HG03108 (cell line): ENCODE results near the gene SLC36A4.
"Not testable (repeated sequence)": the region's sequence is repeated elsewhere in the genome, so short reads cannot be mapped to it uniquely, and the experiment has no call there.

ENCODE experiments used
- ATAC-seq: cut with Tn5 transposase; IDR thresholded peaks from one replicate; pipeline ENCODE4 v1.9.1; 2021; ENCODE audit warnings: moderate library complexity; ENCODE audit not compliant: unreplicated experiment

SLC36A4 gene

GRCh38 chr11:93194673-93195291 lies 3.0 kb downstream of the SLC36A4 start:
- no peak for ATAC-seq

- ATAC-seq = no peak
These were observed 4.1 kb downstream of the SLC36A4 start for GRCh38 chr11:93193731-93194130.

DNA sequence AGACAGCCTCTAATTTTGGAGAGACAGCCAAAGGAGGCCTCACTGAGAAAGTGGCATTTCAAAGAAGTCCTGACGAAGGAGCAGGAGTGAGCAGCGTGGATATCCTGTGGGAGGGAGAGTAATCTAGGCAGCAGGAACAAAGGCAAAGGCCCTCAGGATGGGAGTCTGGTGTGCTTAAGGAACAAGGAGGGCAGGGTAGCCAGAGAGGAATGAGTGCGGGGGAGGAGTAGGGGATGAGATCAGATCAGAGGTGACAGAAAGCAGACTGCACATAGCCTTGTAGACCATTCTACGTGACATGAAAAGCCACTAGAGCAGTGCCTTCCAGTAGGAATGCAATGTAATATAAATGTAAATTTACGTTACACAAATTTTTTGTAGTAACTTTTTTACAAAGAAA lies 5.6 kb downstream of the SLC36A4 start:
- ATAC-seq = no peak

DNA sequence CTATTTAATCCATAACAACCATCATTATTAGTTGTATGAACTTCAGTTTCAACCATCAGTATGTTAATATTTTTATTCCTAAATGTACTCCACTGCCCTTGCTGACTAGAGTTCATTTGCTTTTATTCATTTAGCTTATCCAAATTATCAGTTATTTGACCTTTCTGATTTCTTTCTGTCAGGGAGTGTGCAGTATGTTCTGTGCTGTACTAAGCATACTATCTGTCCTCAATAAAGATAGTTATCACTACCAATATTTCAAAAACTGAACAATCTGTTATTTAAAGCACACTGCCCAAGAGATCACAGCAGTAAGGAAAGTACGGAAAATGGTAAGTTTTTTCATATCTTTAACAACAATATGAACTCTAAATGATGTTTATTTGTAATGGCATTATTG lies 8.3 kb downstream of the SLC36A4 start:
- ATAC-seq = no peak

GRCh38 chr11:93188726-93189125 lies 9.1 kb downstream of the SLC36A4 start:
- no peak for ATAC-seq

- no peak for ATAC-seq
These were observed 10.5 kb downstream of the SLC36A4 start for GRCh38 chr11:93187290-93187689.

DNA sequence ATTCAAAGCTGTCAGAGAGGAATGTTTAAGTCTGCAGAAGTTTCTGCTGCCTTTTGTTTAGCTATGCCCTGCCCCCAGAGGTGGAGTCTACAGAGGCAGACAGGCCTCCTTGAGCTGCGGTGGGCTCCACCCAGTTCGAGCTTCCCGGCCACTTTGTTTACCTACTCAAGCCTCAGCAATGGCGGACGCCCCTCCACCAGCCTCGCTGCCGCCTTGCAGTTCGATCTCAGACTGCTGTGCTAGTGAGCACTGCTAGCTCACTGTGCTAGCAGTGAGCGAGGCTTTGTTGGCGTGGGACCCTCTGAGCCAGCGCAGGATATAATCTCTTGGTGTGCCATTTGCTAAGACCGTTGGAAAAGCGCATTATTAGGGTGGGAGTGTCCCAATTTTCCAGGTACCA lies 19.9 kb downstream of the SLC36A4 start:
- not testable (repeated sequence) for ATAC-seq

GRCh38 chr11:93169950-93170561 lies 27.7 kb downstream of the SLC36A4 start:
- ATAC-seq = peak; percentile 57

DNA sequence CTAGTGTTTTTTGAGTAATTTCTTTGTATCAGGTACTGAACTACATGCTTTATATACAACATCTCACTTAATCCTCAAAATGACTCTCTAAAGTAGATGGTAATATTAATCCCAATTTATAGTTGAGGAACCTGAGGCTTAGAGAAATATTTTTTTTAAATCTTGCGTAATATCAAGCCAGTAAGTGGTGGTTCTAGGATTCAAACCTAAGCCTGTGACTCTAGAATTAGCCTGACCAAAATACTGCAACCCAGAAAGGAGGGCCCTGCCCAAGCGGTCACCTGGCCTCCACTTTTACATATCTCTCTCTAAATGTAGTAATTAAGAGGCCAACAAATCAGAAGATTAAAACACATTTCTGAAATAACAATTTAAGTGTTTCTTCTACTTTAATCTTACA lies 28.6 kb downstream of the SLC36A4 start:
- ATAC-seq = no peak

DNA sequence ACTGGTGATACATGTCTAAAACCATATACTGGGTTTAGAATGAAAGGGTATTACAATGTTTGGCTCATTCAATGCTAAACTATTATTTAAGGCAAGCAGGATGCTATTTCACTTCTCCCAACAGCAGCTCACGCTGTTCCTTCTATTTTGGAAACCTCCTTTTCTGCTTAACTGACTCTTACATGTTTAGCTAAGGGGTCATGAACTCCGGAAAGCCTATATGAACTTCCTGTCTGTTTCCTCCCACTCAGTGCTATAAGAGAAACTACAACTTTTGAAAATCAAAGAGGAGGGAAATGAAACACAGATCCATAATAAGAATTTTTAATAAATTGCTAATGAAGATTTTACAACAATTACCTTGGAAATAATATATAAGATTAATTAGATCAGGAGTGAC lies 30.9 kb downstream of the SLC36A4 start:
- ATAC-seq = no peak

- ATAC-seq = no peak
These were observed 31.6 kb downstream of the SLC36A4 start for GRCh38 chr11:93166194-93166593.

DNA sequence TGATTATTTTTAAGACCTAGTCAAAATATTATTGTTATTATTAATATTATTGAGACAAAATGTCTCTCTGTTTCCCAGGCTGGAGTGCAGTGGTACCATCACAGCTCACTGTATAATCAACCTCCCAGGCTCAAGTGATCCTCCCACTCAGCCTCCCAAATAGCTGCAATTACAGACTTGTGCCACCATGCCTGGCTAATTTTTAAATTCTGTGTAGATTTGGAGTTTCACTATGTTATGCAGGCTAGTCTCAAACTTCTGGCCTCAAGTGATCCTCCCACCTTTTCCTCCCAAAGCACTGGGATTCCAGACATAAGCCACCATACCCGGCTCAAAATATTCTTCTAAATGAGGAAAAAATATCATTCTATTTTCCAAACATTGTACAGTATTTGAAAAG lies 37.0 kb downstream of the SLC36A4 start:
- ATAC-seq = no peak

- no peak for ATAC-seq
These were observed 37.6 kb downstream of the SLC36A4 start for GRCh38 chr11:93160156-93160555.

DNA sequence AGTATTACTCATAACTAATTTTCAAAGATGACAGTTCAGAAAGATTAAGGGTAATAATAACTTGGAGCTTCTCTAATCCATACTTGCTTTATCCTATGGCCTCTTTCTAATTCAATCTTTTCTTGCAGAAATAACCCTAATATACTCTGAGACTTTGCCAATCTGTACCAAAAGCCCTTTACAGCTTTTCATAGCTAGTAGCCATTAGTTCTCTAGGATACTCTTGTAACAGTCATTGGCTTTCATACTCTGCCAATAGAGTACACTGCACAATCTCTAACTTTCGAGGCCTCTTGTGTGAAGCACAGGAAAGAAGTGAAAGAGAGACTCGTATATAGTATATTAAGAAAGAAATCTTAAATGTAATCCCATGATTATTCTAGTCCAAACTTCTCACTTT lies 38.1 kb downstream of the SLC36A4 start:
- ATAC-seq = no peak

- no peak for ATAC-seq
These were observed 42.1 kb downstream of the SLC36A4 start for GRCh38 chr11:93155738-93156137.

GRCh38 chr11:93145390-93145915 lies 52.3 kb downstream of the SLC36A4 start:
- no peak for ATAC-seq

GRCh38 chr11:93143800-93144199 lies 54.0 kb downstream of the SLC36A4 start:
- ATAC-seq = peak; percentile 63

DNA sequence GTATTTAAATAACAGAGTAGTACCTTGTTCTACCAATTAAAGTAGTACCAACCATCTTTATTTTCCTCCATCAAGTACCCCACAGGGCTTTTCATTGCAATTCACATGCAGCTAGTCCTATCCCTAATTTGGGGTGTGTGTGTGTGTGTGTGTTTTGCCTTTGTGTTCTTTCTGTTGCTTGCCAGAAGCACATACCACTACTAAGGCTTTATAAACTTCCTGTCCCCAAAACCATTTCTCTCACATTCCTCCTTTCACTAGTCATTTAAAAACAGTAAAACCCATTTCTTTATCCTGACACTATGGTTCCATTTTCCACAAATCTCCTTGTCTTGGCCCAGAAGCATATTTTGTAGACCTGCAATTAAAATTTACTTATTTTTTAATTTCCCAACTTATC lies 54.6 kb downstream of the SLC36A4 start:
- ATAC-seq = no peak

GRCh38 chr11:93133488-93134109 lies 64.2 kb downstream of the SLC36A4 start:
- ATAC-seq = no peak

DNA sequence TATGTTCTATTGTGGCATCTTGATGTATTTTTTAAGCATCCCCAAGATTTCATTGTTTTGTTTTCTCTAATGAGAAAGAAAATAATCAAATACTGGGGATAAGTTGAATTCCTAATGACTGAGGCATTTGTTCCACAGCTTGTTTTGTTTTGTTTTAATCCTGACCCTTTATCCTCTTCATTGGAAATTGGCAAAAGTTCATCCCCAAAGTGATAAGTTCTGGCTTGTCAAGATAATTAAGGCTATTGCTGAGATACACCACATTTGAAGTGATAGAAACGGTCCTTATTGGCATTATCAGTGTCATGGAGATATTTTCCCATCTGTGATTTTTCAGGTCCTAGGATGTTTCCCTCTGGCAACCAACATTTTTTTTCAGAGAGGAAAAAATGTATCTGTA lies 65.0 kb downstream of the SLC36A4 start:
- ATAC-seq = no peak

DNA sequence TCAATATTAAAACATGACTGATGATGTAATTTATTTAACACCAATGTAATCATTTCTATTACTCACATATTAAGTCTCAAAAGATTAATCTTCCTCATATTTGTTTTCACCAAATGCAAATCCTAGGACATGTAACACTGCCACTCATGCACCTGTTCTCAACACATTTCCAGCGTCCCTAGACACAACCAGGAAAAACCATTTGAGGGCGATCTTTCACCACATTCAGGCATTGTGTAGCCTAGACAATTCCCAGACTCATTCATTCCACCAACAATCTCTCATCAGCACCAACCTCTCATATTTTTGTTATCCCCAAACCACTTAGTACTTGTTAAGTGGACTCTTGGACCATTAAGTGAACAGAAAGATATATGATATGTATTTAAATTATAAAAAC lies 66.1 kb downstream of the SLC36A4 start:
- no peak for ATAC-seq

DNA sequence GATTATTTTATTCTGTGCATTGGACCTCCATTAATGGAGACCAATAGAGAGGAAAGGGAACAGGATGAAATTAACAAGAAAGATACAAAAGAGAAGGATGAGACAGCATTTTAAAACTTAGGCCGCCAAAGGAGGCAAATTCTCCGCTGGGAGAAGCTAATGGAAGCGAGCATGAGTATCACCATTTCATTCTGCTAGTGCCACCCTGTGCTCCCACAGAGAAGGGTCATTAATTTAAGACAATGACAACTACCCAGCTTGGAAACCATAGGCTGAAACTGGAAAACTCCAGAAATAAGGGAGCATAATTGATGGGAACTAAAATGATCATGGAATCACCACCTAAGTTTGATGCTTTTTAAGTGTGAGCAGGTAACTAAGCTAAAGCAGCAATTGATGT lies 69.2 kb downstream of the SLC36A4 start:
- no peak for ATAC-seq
